Hepatocyte (in vitro differentiated cells): ENCODE results near the gene TAP2. TPM values are rescaled to one million over a fixed set of nuclear protein-coding genes. Genes with fewer than 3 reads are reported as not detected.

Source experiments
- DNase-seq: peaks from one replicate; pipeline ENCODE4 v3.0.0-alpha.2; 2016; ENCODE audit warnings: low spot score
- H2AFZ ChIP-seq: fragments of 200-600 bp; sonication (generic); 2 replicates; pipeline ENCODE4 v1.6.0; 2016; ENCODE audit warnings: antibody characterized with exemption, mild to moderate bottlenecking
- H3K27ac ChIP-seq: fragments of 200-600 bp; sonication (generic); 2 replicates; pipeline ENCODE4 v1.5.1; 2016; ENCODE audit warnings: mild to moderate bottlenecking
- H3K27me3 ChIP-seq: fragments of 200-600 bp; sonication (generic); 2 replicates; pipeline ENCODE4 v1.6.1; 2016
- H3K36me3 ChIP-seq: fragments of 200-600 bp; sonication (generic); replicated peaks from 2 replicates; pipeline ENCODE4 v1.5.1; 2016; ENCODE audit warnings: low read depth; ENCODE audit not compliant: insufficient read depth
- H3K4me1 ChIP-seq: fragments of 200-600 bp; sonication (generic); 2 replicates; pipeline ENCODE4 v1.5.1; 2016; ENCODE audit warnings: mild to moderate bottlenecking, moderate library complexity; ENCODE audit not compliant: insufficient read depth
- H3K4me2 ChIP-seq: fragments of 200-600 bp; sonication (generic); 2 replicates; pipeline ENCODE4 v1.6.0; 2016
- H3K4me3 ChIP-seq: fragments of 200-600 bp; sonication (generic); 2 replicates; pipeline ENCODE4 v1.5.1; 2016; ENCODE audit warnings: mild to moderate bottlenecking
- H3K79me2 ChIP-seq: fragments of 200-600 bp; sonication (generic); 2 replicates; pipeline ENCODE4 v1.6.0; 2017; ENCODE audit warnings: mild to moderate bottlenecking
- H3K9me2 ChIP-seq: fragments of 200-600 bp; sonication (generic); replicated peaks from 2 replicates; pipeline ENCODE4 v1.6.0; 2017; ENCODE audit warnings: mild to moderate bottlenecking; ENCODE audit not compliant: insufficient read depth
- H3K9me3 ChIP-seq: fragments of 200-600 bp; sonication (generic); 2 replicates; pipeline ENCODE4 v1.5.1; 2016; ENCODE audit warnings: low read depth, mild to moderate bottlenecking
- H4K20me1 ChIP-seq: fragments of 200-600 bp; sonication (generic); 2 replicates; pipeline ENCODE4 v1.6.0; 2016; ENCODE audit warnings: mild to moderate bottlenecking; ENCODE audit not compliant: insufficient read depth, poor library complexity, severe bottlenecking
- EZH2 ChIP-seq: fragments of 200-600 bp; sonication (generic); IDR thresholded peaks from 2 replicates; pipeline ENCODE4 v1.6.1; 2016; ENCODE audit warnings: antibody characterized with exemption, mild to moderate bottlenecking, borderline replicate concordance
- EZH2phosphoT487 ChIP-seq: fragments of 200-600 bp; sonication (generic); IDR thresholded peaks from one replicate; pipeline ENCODE4 v1.6.1; 2018; ENCODE audit warnings: antibody characterized with exemption, mild to moderate bottlenecking, low read depth, moderate library complexity; ENCODE audit not compliant: unreplicated experiment, severe bottlenecking
- WGBS: methylation state at CpG from one replicate; pipeline ENCODE4 v1.1.6; 2016; ENCODE audit warnings: low lambda C conversion rate; ENCODE audit errors: missing lambda C conversion rate; 5-methylcytosine and 5-hydroxymethylcytosine counted together
- polyA plus RNA-seq: library from polyadenylated mRNA; unstranded; fragments of >200 nt; fragmentation: Nextera tagmentation; extraction: Ambion mirVana; gene quantifications from 2 replicates; pipeline ENCODE4 v1.2.1, GENCODE V29; 2016
- total RNA-seq: library from RNA; depleted of rRNA; stranded (reverse); fragments of >200 nt; gene quantifications from 2 replicates; pipeline ENCODE4 v1.2.3, GENCODE V29; 2014
- TF ChIP-seq, protein P1 (sequence below): fragments of 200-600 bp; sonication (generic); IDR thresholded peaks from 2 replicates; pipeline ENCODE4 v1.5.1; 2016; ENCODE audit warnings: antibody characterized with exemption, mild to moderate bottlenecking; ENCODE audit not compliant: poor library complexity

Gene TAP2
- total and polyA plus RNA-seq, 2 experiments from 2014 or later: 1.2 to 11.7 TPM

DNA sequence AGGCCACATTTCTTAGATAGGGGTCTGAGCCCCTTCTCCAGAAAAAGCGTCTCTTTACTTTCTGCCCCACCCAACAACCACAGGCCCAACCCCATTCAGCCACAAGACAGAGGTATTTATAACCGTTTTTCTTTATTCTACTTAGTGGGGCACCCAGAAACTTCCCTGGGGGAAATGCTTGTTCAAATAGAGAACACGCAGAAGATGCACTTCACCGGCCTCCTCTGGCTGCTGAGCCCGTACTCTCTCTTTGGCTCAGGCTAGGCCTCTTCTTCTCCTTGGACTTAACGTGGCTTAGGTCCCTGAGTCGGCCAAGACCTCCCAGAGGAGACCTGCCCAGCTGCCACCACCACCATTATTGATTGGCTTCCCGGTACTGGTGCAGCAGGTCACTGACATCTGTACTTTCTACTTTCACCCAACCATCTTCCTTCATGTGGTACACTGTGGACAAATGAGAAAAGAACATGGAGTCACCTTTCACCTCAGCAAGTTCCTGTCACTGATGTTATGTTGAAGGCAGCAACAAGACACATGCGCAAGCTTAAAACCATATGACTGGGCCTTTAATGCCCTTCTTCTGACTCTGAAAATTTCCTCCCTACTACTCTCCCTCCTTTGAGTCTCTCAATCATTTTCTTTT is 2.2 kb upstream of the TAP2 start:
- H3K79me2 ChIP-seq: no peaks in the 10 kb centered on the region
- no peak overlapping the region for H3K27ac ChIP-seq
- TF ChIP-seq, protein P1, sequence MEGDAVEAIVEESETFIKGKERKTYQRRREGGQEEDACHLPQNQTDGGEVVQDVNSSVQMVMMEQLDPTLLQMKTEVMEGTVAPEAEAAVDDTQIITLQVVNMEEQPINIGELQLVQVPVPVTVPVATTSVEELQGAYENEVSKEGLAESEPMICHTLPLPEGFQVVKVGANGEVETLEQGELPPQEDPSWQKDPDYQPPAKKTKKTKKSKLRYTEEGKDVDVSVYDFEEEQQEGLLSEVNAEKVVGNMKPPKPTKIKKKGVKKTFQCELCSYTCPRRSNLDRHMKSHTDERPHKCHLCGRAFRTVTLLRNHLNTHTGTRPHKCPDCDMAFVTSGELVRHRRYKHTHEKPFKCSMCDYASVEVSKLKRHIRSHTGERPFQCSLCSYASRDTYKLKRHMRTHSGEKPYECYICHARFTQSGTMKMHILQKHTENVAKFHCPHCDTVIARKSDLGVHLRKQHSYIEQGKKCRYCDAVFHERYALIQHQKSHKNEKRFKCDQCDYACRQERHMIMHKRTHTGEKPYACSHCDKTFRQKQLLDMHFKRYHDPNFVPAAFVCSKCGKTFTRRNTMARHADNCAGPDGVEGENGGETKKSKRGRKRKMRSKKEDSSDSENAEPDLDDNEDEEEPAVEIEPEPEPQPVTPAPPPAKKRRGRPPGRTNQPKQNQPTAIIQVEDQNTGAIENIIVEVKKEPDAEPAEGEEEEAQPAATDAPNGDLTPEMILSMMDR: no peak
- TF ChIP-seq EZH2: no peak
- no peak for TF ChIP-seq EZH2phosphoT487

DNA sequence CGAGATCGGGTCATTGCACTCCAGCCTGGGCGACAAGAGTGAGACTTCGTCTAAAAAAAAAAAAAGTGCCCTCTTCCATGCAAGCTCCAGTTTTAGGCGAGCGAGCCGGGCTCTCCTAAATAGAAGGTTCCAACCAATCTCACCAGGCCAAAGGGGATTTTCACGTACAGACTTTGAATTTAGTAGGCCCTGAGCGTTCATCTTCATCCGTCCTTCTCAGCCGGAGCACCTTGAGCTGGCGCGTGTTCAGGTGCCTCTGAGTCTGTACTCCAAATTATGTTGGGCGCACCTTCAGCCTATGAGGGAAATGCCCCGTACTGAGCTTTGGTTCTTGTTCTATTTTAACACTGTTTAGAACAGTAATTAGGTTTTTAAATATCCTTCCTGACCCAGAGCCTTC is 817 bp upstream of the TAP2 start:
- Histone ChIP-seq H3K9me2 (no peaks in the 10 kb centered on the region), H3K79me2 (no peaks in the 10 kb centered on the region), H4K20me1 (no peaks in the 10 kb centered on the region), H2AFZ (no peak overlapping the region), H3K4me3 (no peak overlapping the region), H3K4me1 (peaks cover 7% of the 10 kb centered on the region), H3K27me3 (no peaks in the 10 kb centered on the region), H3K36me3 (no peaks in the 10 kb centered on the region), H3K9me3 (no peaks in the 10 kb centered on the region), H3K27ac (no peak overlapping the region), H3K4me2 (no peak overlapping the region)
- 88% methylated on average over 15 of the region's 15 CpGs for WGBS
- DNase-seq: no peak
- TF ChIP-seq EZH2phosphoT487 (no peak), EZH2 (no peak)
- TF ChIP-seq, protein P1: no peak

More for the DNA sequence above, 2.2 kb upstream of the TAP2 start:
- H3K36me3 ChIP-seq: no peaks in the 10 kb centered on the region
- H3K4me2 ChIP-seq: no peak overlapping the region
- no peaks in the 10 kb centered on the region for H3K9me3 ChIP-seq
- H4K20me1 ChIP-seq: no peaks in the 10 kb centered on the region
- H3K27me3 ChIP-seq: no peaks in the 10 kb centered on the region
- peaks cover 7% of the 10 kb centered on the region for H3K4me1 ChIP-seq
- no peak for DNase-seq
- H2AFZ ChIP-seq: no peak overlapping the region
- 85% methylated on average over 9 of the region's 9 CpGs for WGBS
- no peaks in the 10 kb centered on the region for H3K9me2 ChIP-seq
- no peak overlapping the region for H3K4me3 ChIP-seq

DNA sequence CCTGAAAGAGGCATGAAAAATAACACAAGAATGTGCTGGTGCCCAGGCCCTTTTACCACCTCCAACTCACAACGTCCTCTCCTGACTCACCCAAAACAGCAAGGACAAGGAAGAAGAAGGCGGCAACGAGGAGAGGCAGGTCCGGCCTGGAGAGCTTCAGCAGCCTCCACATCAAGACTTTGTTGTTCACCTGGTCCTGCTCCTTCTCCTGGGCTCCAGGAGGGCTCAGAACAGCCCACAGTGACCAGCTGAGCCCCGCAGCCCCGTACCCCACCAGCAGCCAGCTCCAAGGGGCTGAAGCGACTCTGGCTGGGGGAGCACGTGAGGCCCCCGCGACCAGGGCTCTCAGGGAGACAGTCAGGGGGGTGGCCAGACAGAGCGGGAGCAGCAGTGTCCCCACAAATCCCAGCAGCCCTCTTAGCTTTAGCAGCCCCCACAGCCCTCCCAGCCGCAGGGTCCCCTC is 857 bp downstream of the TAP2 start:
- peak overlapping the region; percentile 99 for H2AFZ ChIP-seq
- no peaks in the 10 kb centered on the region for H3K9me3 ChIP-seq
- peaks cover 7% of the 10 kb centered on the region for H3K4me1 ChIP-seq
- no peaks in the 10 kb centered on the region for H3K36me3 ChIP-seq
- no peaks in the 10 kb centered on the region for H4K20me1 ChIP-seq
- peak overlapping the region; percentile 99 for H3K4me3 ChIP-seq
- DNase-seq: no peak
- peak overlapping the region; percentile 98 for H3K27ac ChIP-seq
- peak overlapping the region; percentile 96 for H3K4me2 ChIP-seq
- 51% methylated on average over 10 of the region's 12 CpGs for whole genome bisulfite sequencing
- H3K27me3 ChIP-seq: no peaks in the 10 kb centered on the region
- TF ChIP-seq EZH2phosphoT487: no peak
- TF ChIP-seq, protein P1: no peak
- TF ChIP-seq EZH2: no peak
- H3K9me2 ChIP-seq: no peaks in the 10 kb centered on the region
- no peaks in the 10 kb centered on the region for H3K79me2 ChIP-seq
